Large intestine (tissue), 3 donors: ENCODE data around the gene PKP2. TPM values are rescaled to one million over a fixed set of nuclear protein-coding genes. Genes with fewer than 3 reads are reported as not detected.
"Not testable (repeated sequence)": the region's sequence is repeated elsewhere in the genome, so short reads cannot be mapped to it uniquely, and the experiment has no call there.

ENCODE experiments used
- DNase-seq, 2 donors: peaks; one replicate each; pipeline versions ENCODE4 v3.0.0 to v3.0.0-alpha.2; 2013
- H3K27ac ChIP-seq: one replicate; pipeline ENCODE4 v1.5.1; 2013; ENCODE audit warnings: low read length
- H3K27me3 ChIP-seq: 2 replicates; pipeline ENCODE4 v1.6.1; 2013; ENCODE audit warnings: low read length; ENCODE audit not compliant: control insufficient read depth, insufficient read depth
- H3K36me3 ChIP-seq: 2 replicates; pipeline ENCODE4 v1.6.1; 2013; ENCODE audit warnings: low read length; ENCODE audit not compliant: control insufficient read depth, insufficient read depth
- H3K4me1 ChIP-seq: one replicate; pipeline ENCODE4 v1.6.1; 2013; ENCODE audit warnings: low read length; ENCODE audit not compliant: control insufficient read depth, insufficient read depth
- H3K4me3 ChIP-seq: one replicate; pipeline ENCODE4 v1.5.1; 2013; ENCODE audit warnings: low read length
- H3K9me3 ChIP-seq: one replicate; pipeline ENCODE4 v1.6.1; 2013; ENCODE audit warnings: mild to moderate bottlenecking, low read depth, low read length, moderate library complexity; ENCODE audit not compliant: control insufficient read depth
- WGBS: methylation state at CpG from one replicate; pipeline ENCODE4 v1.1.5; 2013; ENCODE audit warnings: low lambda C conversion rate; ENCODE audit not compliant: insufficient coverage; 5-methylcytosine and 5-hydroxymethylcytosine counted together
- polyA plus RNA-seq: library from polyadenylated mRNA; unstranded; fragments of 120-200 nt; gene quantifications from one replicate; pipeline ENCODE4 v1.2.1, GENCODE V29; 2013

The PKP2 gene
- polyA plus RNA-seq, 1 donor, result 37.1 TPM

GRCh38 chr12:32870716-32871115 is 25.9 kb downstream of the PKP2 start:
- no peaks in the 10 kb centered on the region for H3K27me3 ChIP-seq
- H3K27ac ChIP-seq, result no peak overlapping the region
- peaks cover 23% of the 10 kb centered on the region for H3K36me3 ChIP-seq
- H3K4me3 ChIP-seq, result no peak overlapping the region
- 40% methylated on average over 1 of the region's 3 CpGs for WGBS
- no peak for DNase-seq
- peaks cover 18% of the 10 kb centered on the region for H3K4me1 ChIP-seq
- H3K9me3 ChIP-seq, result no peaks in the 10 kb centered on the region

- H3K9me3 ChIP-seq, result no peaks in the 10 kb centered on the region
- no peak overlapping the region for H3K4me3 ChIP-seq
- no peaks in the 10 kb centered on the region for H3K27me3 ChIP-seq
- H3K27ac ChIP-seq, result no peak overlapping the region
- no peak for DNase-seq
- peaks cover 23% of the 10 kb centered on the region for H3K36me3 ChIP-seq
- WGBS, result 100% methylated on average over 1 of the region's 8 CpGs
- peaks cover 3% of the 10 kb centered on the region for H3K4me1 ChIP-seq
Measured at GRCh38 chr12:32868885-32869284, 27.7 kb downstream of the PKP2 start.

GRCh38 chr12:32864731-32865130 is 31.8 kb downstream of the PKP2 start:
- H3K27ac ChIP-seq, result no peak overlapping the region
- 100% methylated on average over 1 of the region's 2 CpGs for WGBS
- peaks cover 24% of the 10 kb centered on the region for H3K36me3 ChIP-seq
- H3K9me3 ChIP-seq, result no peaks in the 10 kb centered on the region
- H3K4me1 ChIP-seq, result peaks cover 1% of the 10 kb centered on the region
- no peaks in the 10 kb centered on the region for H3K27me3 ChIP-seq
- H3K4me3 ChIP-seq, result no peak overlapping the region
- no peak for DNase-seq

- DNase-seq, result no peak
- no peaks in the 10 kb centered on the region for H3K9me3 ChIP-seq
- H3K4me3 ChIP-seq, result no peak overlapping the region
- peaks cover 16% of the 10 kb centered on the region for H3K36me3 ChIP-seq
- no peaks in the 10 kb centered on the region for H3K27me3 ChIP-seq
- WGBS, result 80% methylated on average over 1 of the region's 7 CpGs
- H3K4me1 ChIP-seq, result no peaks in the 10 kb centered on the region
- H3K27ac ChIP-seq, result no peak overlapping the region
Measured at GRCh38 chr12:32863128-32863527, 33.4 kb downstream of the PKP2 start.

- H3K27ac ChIP-seq, H3K9me3 ChIP-seq, H3K4me1 ChIP-seq, DNase-seq, H3K27me3 ChIP-seq, H3K4me3 ChIP-seq, H3K36me3 ChIP-seq: not testable (repeated sequence)
- 80% methylated on average over 1 of the region's 2 CpGs for WGBS
Measured at GRCh38 chr12:32861658-32862057, 34.9 kb downstream of the PKP2 start.

GRCh38 chr12:32860192-32860591 is 36.4 kb downstream of the PKP2 start:
- no peak for DNase-seq
- peaks cover 6% of the 10 kb centered on the region for H3K36me3 ChIP-seq
- no peak overlapping the region for H3K27ac ChIP-seq
- H3K4me3 ChIP-seq, result no peak overlapping the region
- H3K9me3 ChIP-seq, result no peaks in the 10 kb centered on the region
- H3K27me3 ChIP-seq, result no peaks in the 10 kb centered on the region
- no peaks in the 10 kb centered on the region for H3K4me1 ChIP-seq

- H3K27me3 ChIP-seq, result no peaks in the 10 kb centered on the region
- DNase-seq, result no peak
- no peak overlapping the region for H3K27ac ChIP-seq
- peaks cover 6% of the 10 kb centered on the region for H3K36me3 ChIP-seq
- WGBS, result 100% methylated on average over 1 of the region's 1 CpG
- H3K9me3 ChIP-seq, result no peaks in the 10 kb centered on the region
- H3K4me1 ChIP-seq, result no peaks in the 10 kb centered on the region
- H3K4me3 ChIP-seq, result no peak overlapping the region
Measured at GRCh38 chr12:32859389-32859788, 37.2 kb downstream of the PKP2 start.

- H3K9me3 ChIP-seq, result no peaks in the 10 kb centered on the region
- H3K27ac ChIP-seq, result no peak overlapping the region
- H3K4me3 ChIP-seq, result no peak overlapping the region
- WGBS, result no CpG with 5 or more reads among the region's 1 CpG
- DNase-seq, result no peak
- H3K36me3 ChIP-seq, result peaks cover 5% of the 10 kb centered on the region
- H3K27me3 ChIP-seq, result no peaks in the 10 kb centered on the region
- no peaks in the 10 kb centered on the region for H3K4me1 ChIP-seq
Measured at GRCh38 chr12:32854716-32855115, 41.9 kb downstream of the PKP2 start.

GRCh38 chr12:32854097-32854496 is 42.5 kb downstream of the PKP2 start:
- no peaks in the 10 kb centered on the region for H3K4me1 ChIP-seq
- no peak overlapping the region for H3K4me3 ChIP-seq
- WGBS, result no CpG with 5 or more reads among the region's 4 CpGs
- no peak overlapping the region for H3K27ac ChIP-seq
- no peak for DNase-seq
- no peaks in the 10 kb centered on the region for H3K27me3 ChIP-seq
- H3K9me3 ChIP-seq, result no peaks in the 10 kb centered on the region
- H3K36me3 ChIP-seq, result peaks cover 12% of the 10 kb centered on the region

- Histone ChIP-seq H3K27me3 (no peaks in the 10 kb centered on the region), H3K4me1 (peaks cover 9% of the 10 kb centered on the region), H3K9me3 (no peaks in the 10 kb centered on the region), H3K27ac (no peak overlapping the region), H3K4me3 (no peak overlapping the region), H3K36me3 (peaks cover 16% of the 10 kb centered on the region)
- DNase-seq, result no peak
- 95% methylated on average over 2 of the region's 6 CpGs for WGBS
Measured at GRCh38 chr12:32847287-32847686, 49.3 kb downstream of the PKP2 start.

GRCh38 chr12:32846053-32846452 is 50.5 kb downstream of the PKP2 start:
- H3K4me3 ChIP-seq, result no peak overlapping the region
- no peak for DNase-seq
- H3K36me3 ChIP-seq, result peaks cover 16% of the 10 kb centered on the region
- WGBS, result no CpG with 5 or more reads among the region's 6 CpGs
- no peaks in the 10 kb centered on the region for H3K9me3 ChIP-seq
- peaks cover 9% of the 10 kb centered on the region for H3K4me1 ChIP-seq
- no peaks in the 10 kb centered on the region for H3K27me3 ChIP-seq
- H3K27ac ChIP-seq, result no peak overlapping the region
